ENCODE results near the gene SLC16A14. TPM values are rescaled to one million over a fixed set of nuclear protein-coding genes. Genes with fewer than 3 reads are reported as not detected.

SLC16A14 gene
- total RNA-seq (2014; rRNA removed; shearing (Covaris generic)) (2.7 and 4.0 TPM in 2 replicates), polyA plus RNA-seq (2016; fragmentation: Nextera tagmentation; extraction: Ambion mirVana) (0.57 and 1.1 TPM in 2 replicates)
- long read RNA-seq, partial matches to known transcripts, result 0 of 1 reads
- long read RNA-seq, other reads (novel, unspliced or antisense), result 0 of 1 reads

- Histone ChIP-seq H3K4me3 (peak within 1 kb of the TSS; percentile 70), H3K27ac (ENCODE audit: low read depth) (no peak within 1 kb of the TSS), H2AFZ (peak within 1 kb of the TSS; percentile 90), H3K79me2 (replicated peaks; ENCODE audit: insufficient read depth) (no peaks in the 10 kb centered on the region), H4K20me1 (replicated peaks; ENCODE audit: insufficient read depth) (no peaks in the 10 kb centered on the region), H3F3A (replicated peaks; ENCODE audit: low read depth) (no peaks in the 10 kb centered on the region), H3K27me3 (ENCODE audit: insufficient read depth) (peaks cover 33% of the 10 kb centered on the region), H3K4me2 (peak within 1 kb of the TSS; percentile 87), H3K4me1 (ENCODE audit: insufficient read depth) (0 out of 2 replicates have a peak, but pooled peaks cover 3% of the 10 kb centered on the region), H3K9me2 (ENCODE audit: insufficient read depth) (no peaks in the 10 kb centered on the region), H3K36me3 (ENCODE audit: insufficient read depth) (no peaks in the 10 kb centered on the region)
- peak; percentile 45 for ATAC-seq
- Mint-ChIP-seq H3K27ac (no peak within 1 kb of the TSS), H3K36me3 (ENCODE audit: low read depth) (no peaks in the 10 kb centered on the region; the same call in 2 of the 3 replicates), H3K4me1 (no peaks in the 10 kb centered on the region; the same call in none of the 3 replicates), H3K9me3 (no peaks in the 10 kb centered on the region; the same call in 1 of the 3 replicates), H3K4me3 (peak within 1 kb of the TSS; percentile 77), H3K27me3 (ENCODE audit: insufficient read depth, low read depth, poor library complexity) (peaks cover 27% of the 10 kb centered on the region)
- TF ChIP-seq ETS1 (IDR thresholded peaks at IDR 0.05) (0 out of 2 replicates have a peak, but pooled peaks have one; percentile 1), REST (IDR thresholded peaks at IDR 0.05; ENCODE audit: unreplicated experiment) (no peak), CTCF (conservative IDR thresholded peaks at IDR 0.05; ENCODE audit: low read depth in 2 of 2) (peak in 1 of 2 experiments; percentile 30; a peak in 2 of 4 replicates)
- DNase-seq (ENCODE audit: low spot score), result peak; percentile 66
Measured at GRCh38 chr2:230068651-230069055, at the start of gene SLC16A14. Gene SLC16A14 (minus strand): TSS chr2:230068924. CDS start chr2:230059352, 9,572 bp downstream.

- no peak overlapping the region for H3K27ac ChIP-seq (ENCODE audit: low read depth)
- Mint-ChIP-seq H3K4me3 (no peak overlapping the region), H3K27ac (no peak overlapping the region), H3K4me1 (peaks cover 4% of the 10 kb centered on the region), H3K9me3 (peaks cover 25% of the 10 kb centered on the region), H3K27me3 (ENCODE audit: insufficient read depth, low read depth, poor library complexity) (no peaks in the 10 kb centered on the region), H3K36me3 (ENCODE audit: low read depth) (no peaks in the 10 kb centered on the region)
- no peaks in the 10 kb centered on the region for H3K27me3 ChIP-seq (ENCODE audit: insufficient read depth)
- H3K4me2 ChIP-seq, result no peak overlapping the region
- H3K36me3 ChIP-seq (ENCODE audit: insufficient read depth), result no peaks in the 10 kb centered on the region; the same call in 1 of the 2 replicates
- H3K79me2 ChIP-seq (replicated peaks; ENCODE audit: insufficient read depth), result no peaks in the 10 kb centered on the region
- H3K4me1 ChIP-seq (ENCODE audit: insufficient read depth), result no peaks in the 10 kb centered on the region
- H3F3A ChIP-seq (replicated peaks; ENCODE audit: low read depth), result no peaks in the 10 kb centered on the region
- no peak overlapping the region for H2AFZ ChIP-seq
- H3K4me3 ChIP-seq, result no peak overlapping the region
- ATAC-seq, result no peak
- H4K20me1 ChIP-seq (replicated peaks; ENCODE audit: insufficient read depth), result no peaks in the 10 kb centered on the region
- no peaks in the 10 kb centered on the region for H3K9me2 ChIP-seq (ENCODE audit: insufficient read depth)
- no peak for DNase-seq (ENCODE audit: low spot score)
- no peak for TF ChIP-seq CREB1 (CRISPR knock-in tag; IDR thresholded peaks at IDR 0.05; ENCODE audit: low read depth)
- TF ChIP-seq CTCF (conservative IDR thresholded peaks at IDR 0.05; ENCODE audit: low read depth in 2 of 2), result no peak
- TF ChIP-seq EZH2phosphoT487 (IDR thresholded peaks at IDR 0.05; ENCODE audit: unreplicated experiment), result no peak
- no peak for TF ChIP-seq STAT1 (IDR thresholded peaks at IDR 0.05; ENCODE audit: unreplicated experiment)
- no peak for TF ChIP-seq ETS1 (IDR thresholded peaks at IDR 0.05)
- no peak for TF ChIP-seq JUNB (IDR thresholded peaks at IDR 0.05; ENCODE audit: unreplicated experiment)
- no peak for TF ChIP-seq EZH2 (IDR thresholded peaks at IDR 0.05; ENCODE audit: low read depth, unreplicated experiment)
Measured at GRCh38 chr2:230106771-230107170, 38.0 kb upstream of the SLC16A14 start.
